ENCODE measurements around the gene ALG3.

ALG3 gene

GRCh38 chr3:184223946-184224345 lies 24.8 kb downstream of the ALG3 start:
- no peak for TF ChIP-seq CTCF (IDR thresholded peaks at IDR 0.05; ENCODE audit: low read length)
- TF ChIP-seq EZH2 (optimal IDR thresholded peaks at IDR 0.05; ENCODE audit: low read depth, low read length), result no peak
- no peak for TF ChIP-seq EZH2phosphoT487 (IDR thresholded peaks at IDR 0.05; ENCODE audit: low read length)
- DNase-seq, result no peak
- H3K9ac ChIP-seq (ENCODE audit: low read length), result no peak overlapping the region

GRCh38 chr3:184222521-184222920 lies 26.2 kb downstream of the ALG3 start:
- H2AFZ ChIP-seq (ENCODE audit: low read length), result no peak overlapping the region
- H4K20me1 ChIP-seq (ENCODE audit: insufficient read depth, low read length), result no peaks in the 10 kb centered on the region
- H3K9me2 ChIP-seq (replicated peaks; ENCODE audit: insufficient read depth, low read length), result no peaks in the 10 kb centered on the region
- no peak overlapping the region for H3K27ac ChIP-seq (ENCODE audit: low read length)
- TF ChIP-seq EZH2phosphoT487 (IDR thresholded peaks at IDR 0.05; ENCODE audit: low read length) (no peak), CTCF (IDR thresholded peaks at IDR 0.05; ENCODE audit: low read length) (no peak), EZH2 (optimal IDR thresholded peaks at IDR 0.05; ENCODE audit: low read depth, low read length) (no peak)
- H3K27me3 ChIP-seq (replicated peaks; ENCODE audit: insufficient read depth, low read length), result peaks cover 20% of the 10 kb centered on the region
- no peaks in the 10 kb centered on the region for H3K79me2 ChIP-seq (ENCODE audit: low read length)
- DNase-seq, result no peak
- H3K9me3 ChIP-seq (replicated peaks; ENCODE audit: insufficient read depth, low read length), result no peaks in the 10 kb centered on the region
- no peaks in the 10 kb centered on the region for H3F3A ChIP-seq (ENCODE audit: insufficient read depth, low read length)
- no peaks in the 10 kb centered on the region for H3K36me3 ChIP-seq (replicated peaks; ENCODE audit: insufficient read depth, low read length)
- H3K9ac ChIP-seq (ENCODE audit: low read length), result no peak overlapping the region
- H3K4me3 ChIP-seq (ENCODE audit: low read length), result no peak overlapping the region
- no peak overlapping the region for H3K4me2 ChIP-seq (ENCODE audit: low read depth, low read length)
- H3K4me1 ChIP-seq (ENCODE audit: low read length), result no peaks in the 10 kb centered on the region

More at GRCh38 chr3:184223946-184224345, 24.8 kb downstream of the ALG3 start:
- no peak overlapping the region for H3K4me2 ChIP-seq (ENCODE audit: low read depth, low read length)
- no peak overlapping the region for H3K27ac ChIP-seq (ENCODE audit: low read length)
- H3K4me3 ChIP-seq (ENCODE audit: low read length), result no peak overlapping the region
- peaks cover 27% of the 10 kb centered on the region for H3K27me3 ChIP-seq (replicated peaks; ENCODE audit: insufficient read depth, low read length)
- no peaks in the 10 kb centered on the region for H4K20me1 ChIP-seq (ENCODE audit: insufficient read depth, low read length)
- H2AFZ ChIP-seq (ENCODE audit: low read length), result no peak overlapping the region
- H3K4me1 ChIP-seq (ENCODE audit: low read length), result no peaks in the 10 kb centered on the region
- no peaks in the 10 kb centered on the region for H3K36me3 ChIP-seq (replicated peaks; ENCODE audit: insufficient read depth, low read length)
- no peaks in the 10 kb centered on the region for H3F3A ChIP-seq (ENCODE audit: insufficient read depth, low read length)
- H3K79me2 ChIP-seq (ENCODE audit: low read length), result no peaks in the 10 kb centered on the region
- H3K9me2 ChIP-seq (replicated peaks; ENCODE audit: insufficient read depth, low read length), result no peaks in the 10 kb centered on the region
- H3K9me3 ChIP-seq (replicated peaks; ENCODE audit: insufficient read depth, low read length), result no peaks in the 10 kb centered on the region

GRCh38 chr3:184218814-184219213 lies 29.9 kb downstream of the ALG3 start:
- Histone ChIP-seq H3K36me3 (replicated peaks; ENCODE audit: insufficient read depth, low read length) (no peaks in the 10 kb centered on the region), H3K4me2 (ENCODE audit: low read depth, low read length) (no peak overlapping the region), H4K20me1 (ENCODE audit: insufficient read depth, low read length) (no peaks in the 10 kb centered on the region), H3K27me3 (replicated peaks; ENCODE audit: insufficient read depth, low read length) (peaks cover 8% of the 10 kb centered on the region; the same call in 1 of the 2 replicates), H3K4me3 (ENCODE audit: low read length) (no peak overlapping the region), H3K79me2 (ENCODE audit: low read length) (no peaks in the 10 kb centered on the region), H3K4me1 (ENCODE audit: low read length) (no peaks in the 10 kb centered on the region), H3K9ac (ENCODE audit: low read length) (no peak overlapping the region), H3F3A (ENCODE audit: insufficient read depth, low read length) (no peaks in the 10 kb centered on the region), H3K9me3 (replicated peaks; ENCODE audit: insufficient read depth, low read length) (no peaks in the 10 kb centered on the region), H2AFZ (ENCODE audit: low read length) (no peak overlapping the region), H3K9me2 (replicated peaks; ENCODE audit: insufficient read depth, low read length) (no peaks in the 10 kb centered on the region), H3K27ac (ENCODE audit: low read length) (no peak overlapping the region)
- TF ChIP-seq EZH2phosphoT487 (IDR thresholded peaks at IDR 0.05; ENCODE audit: low read length), result no peak
- TF ChIP-seq CTCF (IDR thresholded peaks at IDR 0.05; ENCODE audit: low read length), result no peak
- no peak for TF ChIP-seq EZH2 (optimal IDR thresholded peaks at IDR 0.05; ENCODE audit: low read depth, low read length)
- DNase-seq, result no peak

All from MM.1S (cell line).